Thoracic aorta (tissue), 2 donors: ENCODE data around the gene KCTD19. TPM values are rescaled to one million over a fixed set of nuclear protein-coding genes. Genes with fewer than 3 reads are reported as not detected.

Source experiments
- ATAC-seq: fragments of 150-250 bp; one replicate; pipeline ENCODE4 v1.8.0; 2017; ENCODE audit warnings: low read depth; ENCODE audit not compliant: insufficient number of reproducible peaks, low FRiP score
- DNase-seq: peaks from one replicate; pipeline ENCODE4 v3.0.0-alpha.2; 2020; ENCODE audit warnings: low spot score
- H3K27ac ChIP-seq, 2 donors: fragments of 200-600 bp; sonication (generic); 1 replicate in 1 of 2; 2 replicates in 1 of 2; pipeline ENCODE4 v1.5.1; 2016; ENCODE audit warnings: mild to moderate bottlenecking in 2 of 2, moderate library complexity in 2 of 2
- H3K27me3 ChIP-seq: fragments of 200-600 bp; sonication (generic); replicated peaks from 2 replicates; pipeline ENCODE4 v1.6.0; 2016; ENCODE audit warnings: mild to moderate bottlenecking; ENCODE audit not compliant: insufficient read depth
- H3K36me3 ChIP-seq: fragments of 200-600 bp; sonication (generic); one replicate; pipeline ENCODE4 v1.5.1; 2016
- H3K4me1 ChIP-seq, 2 donors: fragments of 200-600 bp; sonication (generic); 1 replicate in 1 of 2; 2 replicates in 1 of 2; pipeline versions ENCODE4 v1.5.1 to v1.6.0; 2016; ENCODE audit warnings: low read depth in 2 of 2, mild to moderate bottlenecking in 1 of 2; ENCODE audit not compliant: control insufficient read depth in 1 of 2
- H3K4me3 ChIP-seq: fragments of 200-600 bp; sonication (generic); 2 replicates; pipeline ENCODE4 v1.5.1; 2016; ENCODE audit warnings: mild to moderate bottlenecking
- H3K9me3 ChIP-seq: fragments of 200-600 bp; sonication (generic); 2 replicates; pipeline ENCODE4 v1.5.1; 2016
- total RNA-seq, 2 donors: library from RNA; depleted of rRNA; stranded (reverse); fragments of >200 nt; gene quantifications; one replicate each; pipeline versions ENCODE4 v1.1.0 to v1.2.3, GENCODE V29; 2016
- TF ChIP-seq, protein P1 (sequence below): fragments of 200-600 bp; sonication (generic); IDR thresholded peaks from one replicate; pipeline ENCODE4 v1.5.1; 2019; ENCODE audit warnings: antibody characterized with exemption

Gene KCTD19
- total RNA-seq, 2 donors from 2014 or later: not detected

DNA sequence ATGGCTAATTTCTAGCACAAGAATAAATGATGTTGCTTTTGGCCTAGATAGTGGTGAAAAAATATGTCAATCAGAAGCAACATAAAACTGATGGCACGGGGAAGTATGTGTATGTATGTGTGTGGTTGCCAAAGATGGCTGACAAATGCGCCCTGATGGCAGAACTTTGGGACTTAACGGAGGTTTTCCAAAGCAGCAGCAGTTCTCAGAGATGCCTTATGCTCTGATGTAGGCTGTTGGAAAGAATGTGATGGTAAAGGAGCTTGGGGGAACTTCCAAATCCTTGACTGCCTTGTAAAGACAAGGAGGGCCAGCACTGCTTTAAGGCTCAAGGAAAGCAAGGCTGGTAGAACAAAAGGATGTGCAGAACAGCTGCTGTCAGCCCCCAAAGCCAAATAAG is 16.0 kb downstream of the KCTD19 start:
- H3K27me3 ChIP-seq: no peaks in the 10 kb centered on the region
- no peaks in the 10 kb centered on the region for H3K36me3 ChIP-seq
- H3K27ac ChIP-seq: no peak overlapping the region
- DNase-seq (no peak), ATAC-seq (no peak)
- peaks cover 0 to 11% of the 10 kb centered on the region in 2 donors for H3K4me1 ChIP-seq
- H3K4me3 ChIP-seq: no peak overlapping the region
- TF ChIP-seq, protein P1, sequence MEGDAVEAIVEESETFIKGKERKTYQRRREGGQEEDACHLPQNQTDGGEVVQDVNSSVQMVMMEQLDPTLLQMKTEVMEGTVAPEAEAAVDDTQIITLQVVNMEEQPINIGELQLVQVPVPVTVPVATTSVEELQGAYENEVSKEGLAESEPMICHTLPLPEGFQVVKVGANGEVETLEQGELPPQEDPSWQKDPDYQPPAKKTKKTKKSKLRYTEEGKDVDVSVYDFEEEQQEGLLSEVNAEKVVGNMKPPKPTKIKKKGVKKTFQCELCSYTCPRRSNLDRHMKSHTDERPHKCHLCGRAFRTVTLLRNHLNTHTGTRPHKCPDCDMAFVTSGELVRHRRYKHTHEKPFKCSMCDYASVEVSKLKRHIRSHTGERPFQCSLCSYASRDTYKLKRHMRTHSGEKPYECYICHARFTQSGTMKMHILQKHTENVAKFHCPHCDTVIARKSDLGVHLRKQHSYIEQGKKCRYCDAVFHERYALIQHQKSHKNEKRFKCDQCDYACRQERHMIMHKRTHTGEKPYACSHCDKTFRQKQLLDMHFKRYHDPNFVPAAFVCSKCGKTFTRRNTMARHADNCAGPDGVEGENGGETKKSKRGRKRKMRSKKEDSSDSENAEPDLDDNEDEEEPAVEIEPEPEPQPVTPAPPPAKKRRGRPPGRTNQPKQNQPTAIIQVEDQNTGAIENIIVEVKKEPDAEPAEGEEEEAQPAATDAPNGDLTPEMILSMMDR: no peak
- no peaks in the 10 kb centered on the region for H3K9me3 ChIP-seq

DNA sequence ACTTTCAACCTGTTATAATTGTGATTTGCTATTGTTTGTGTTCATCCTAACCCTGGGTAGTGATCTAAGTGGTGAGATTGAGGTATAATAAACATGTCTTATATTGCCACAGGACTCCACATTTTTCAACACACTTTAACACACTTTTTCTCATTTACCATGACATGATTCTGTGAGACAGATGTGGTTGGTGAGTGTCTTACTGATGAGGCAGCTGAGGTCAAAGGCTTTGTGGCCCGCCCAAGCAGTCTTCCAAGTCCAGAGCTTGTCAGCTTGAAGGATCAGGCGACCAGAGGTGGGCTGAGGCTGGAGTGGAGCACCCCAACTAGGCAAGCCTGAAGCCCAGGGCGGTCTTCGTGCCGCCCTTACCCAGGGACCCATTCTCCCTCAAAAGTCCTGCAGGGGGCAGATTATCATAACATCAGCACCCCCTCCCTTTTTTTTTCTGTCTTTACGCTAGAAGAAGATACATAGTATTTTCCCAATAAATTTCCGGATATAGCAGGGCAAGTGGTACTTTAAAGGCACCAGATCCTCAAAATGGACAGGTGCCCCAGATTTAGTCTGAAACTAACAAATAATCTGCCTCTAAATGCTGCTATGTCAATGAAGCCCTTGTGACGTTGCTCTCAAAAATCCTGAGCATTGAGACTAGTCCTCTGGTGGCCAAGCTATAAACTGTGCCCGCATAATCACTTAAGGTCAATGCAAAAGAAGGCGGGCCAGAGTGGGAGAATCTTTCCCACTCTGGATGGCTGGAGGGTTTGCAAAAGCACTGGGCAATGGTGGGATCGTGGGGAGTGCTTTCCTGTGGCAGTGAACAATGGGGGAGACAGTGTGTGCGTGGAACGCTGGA is 21.1 kb downstream of the KCTD19 start:
- Histone ChIP-seq H3K9me3 (no peaks in the 10 kb centered on the region), H3K36me3 (no peaks in the 10 kb centered on the region), H3K4me3 (no peak overlapping the region), H3K27me3 (no peaks in the 10 kb centered on the region), H3K27ac (no peak overlapping the region), H3K4me1 (peaks cover 3 to 18% of the 10 kb centered on the region in 2 donors)
- DNase-seq: no peak
- TF ChIP-seq, protein P1: no peak
- no peak for ATAC-seq

DNA sequence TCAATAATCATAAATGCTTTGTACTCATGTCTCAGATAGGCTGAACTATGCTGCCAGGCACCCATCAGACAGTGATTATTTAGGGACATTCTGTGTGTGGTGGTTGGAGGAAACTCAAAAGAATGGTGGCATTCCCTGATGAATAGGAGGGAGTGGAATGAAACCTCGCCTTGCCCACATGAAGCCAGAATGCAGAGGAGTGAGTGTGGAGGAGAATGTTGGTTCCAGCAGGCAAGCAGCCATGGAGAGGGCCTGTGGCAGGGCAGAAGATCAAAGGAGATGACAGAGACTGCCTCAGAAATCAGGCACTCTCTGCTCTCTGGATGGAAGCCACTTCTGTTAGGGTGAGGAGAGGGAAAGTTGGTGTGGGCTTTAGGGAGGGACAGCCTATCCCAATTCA is 22.5 kb downstream of the KCTD19 start:
- H3K4me1 ChIP-seq: peaks cover 3 to 18% of the 10 kb centered on the region in 2 donors
- no peaks in the 10 kb centered on the region for H3K27me3 ChIP-seq
- no peak overlapping the region for H3K27ac ChIP-seq
- ATAC-seq (no peak), DNase-seq (no peak)
- TF ChIP-seq, protein P1: no peak
- no peak overlapping the region for H3K4me3 ChIP-seq
- no peaks in the 10 kb centered on the region for H3K9me3 ChIP-seq
- no peaks in the 10 kb centered on the region for H3K36me3 ChIP-seq

DNA sequence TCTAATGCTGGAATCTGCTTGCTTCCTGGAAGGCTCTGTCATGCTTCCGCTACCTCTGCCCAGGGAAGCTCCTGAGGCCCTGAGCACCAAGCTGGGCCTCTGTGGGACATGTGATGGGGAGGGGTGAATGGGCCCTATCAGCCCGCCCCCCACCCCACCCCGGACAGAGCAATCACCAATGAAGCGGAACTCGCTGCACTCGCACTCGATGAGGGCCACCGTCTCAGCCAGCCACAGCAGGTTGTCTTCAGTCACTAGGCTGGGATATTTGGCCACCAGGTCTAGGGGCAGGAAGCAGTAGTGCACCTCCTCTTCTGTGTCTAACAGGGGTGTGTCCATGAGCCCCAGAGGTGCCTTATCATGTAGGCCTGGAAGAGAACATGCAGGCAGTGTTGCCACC is 23.6 kb downstream of the KCTD19 start:
- Histone ChIP-seq H3K9me3 (no peaks in the 10 kb centered on the region), H3K36me3 (no peaks in the 10 kb centered on the region), H3K27me3 (no peaks in the 10 kb centered on the region), H3K27ac (no peak overlapping the region), H3K4me3 (no peak overlapping the region), H3K4me1 (peaks cover 3 to 18% of the 10 kb centered on the region in 2 donors)
- DNase-seq: no peak
- no peak for ATAC-seq
- TF ChIP-seq, protein P1: no peak

DNA sequence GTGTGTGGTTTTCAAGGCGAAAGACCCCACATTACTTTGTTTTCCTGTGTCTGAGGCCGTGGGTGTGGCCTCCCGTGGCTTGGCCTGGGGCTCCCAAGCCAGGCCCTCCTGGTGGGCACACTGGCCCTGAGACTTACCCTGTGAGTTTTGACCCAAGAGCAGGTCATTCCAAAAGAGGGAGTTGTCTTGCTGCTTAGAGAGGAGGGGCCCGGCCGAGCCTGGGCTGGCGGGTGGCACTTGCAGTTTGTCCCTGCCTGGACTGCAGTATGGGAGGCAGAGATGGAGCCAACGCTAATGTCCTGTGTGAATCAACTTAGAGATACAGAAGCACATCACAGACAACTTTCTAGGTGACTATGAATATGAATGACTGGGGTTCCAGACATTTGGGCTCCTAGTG is 24.5 kb downstream of the KCTD19 start:
- Histone ChIP-seq H3K4me1 (peaks cover 3 to 18% of the 10 kb centered on the region in 2 donors), H3K4me3 (no peak overlapping the region), H3K36me3 (no peaks in the 10 kb centered on the region), H3K27me3 (no peaks in the 10 kb centered on the region), H3K9me3 (no peaks in the 10 kb centered on the region), H3K27ac (peak overlapping the region; percentile 27 to 34)
- DNase-seq (no peak), ATAC-seq (no peak)
- TF ChIP-seq, protein P1: no peak
